Measurements from ENCODE around the gene LRFN2. TPM values are rescaled to one million over a fixed set of nuclear protein-coding genes. Genes with fewer than 3 reads are reported as not detected.
A peak's percentile ranks its signal among the peaks of the same experiment; 100 is the strongest.

Gene LRFN2
- total RNA-seq, 1 experiment from 2014 or later = not detected

GRCh38 chr6:40379811-40380210, 207.4 kb downstream of the LRFN2 start:
- DNase-seq (ENCODE audit: low read depth) = no peak

- DNase-seq (ENCODE audit: low read depth) = no peak
These were observed 208.5 kb downstream of the LRFN2 start for GRCh38 chr6:40378725-40379074.

- DNase-seq (ENCODE audit: low read depth) = no peak
These were observed 209.0 kb downstream of the LRFN2 start for GRCh38 chr6:40378071-40378724.

- DNase-seq (ENCODE audit: low read depth) = no peak
These were observed 209.9 kb downstream of the LRFN2 start for GRCh38 chr6:40377173-40377806.

GRCh38 chr6:40376113-40376650, 211.0 kb downstream of the LRFN2 start:
- no peak for DNase-seq (ENCODE audit: low read depth)

GRCh38 chr6:40373267-40373666, 213.9 kb downstream of the LRFN2 start:
- no peak for DNase-seq (ENCODE audit: low read depth)

- DNase-seq (ENCODE audit: low read depth) = no peak
These were observed 215.5 kb downstream of the LRFN2 start for GRCh38 chr6:40371621-40372020.

- no peak for DNase-seq (ENCODE audit: low read depth)
These were observed 216.1 kb downstream of the LRFN2 start for GRCh38 chr6:40371095-40371494.

- DNase-seq (ENCODE audit: low read depth) = no peak
These were observed 217.3 kb downstream of the LRFN2 start for GRCh38 chr6:40369891-40370290.

GRCh38 chr6:40369042-40369441, 218.1 kb downstream of the LRFN2 start:
- DNase-seq (ENCODE audit: low read depth) = no peak

- no peak for DNase-seq (ENCODE audit: low read depth)
These were observed 224.3 kb downstream of the LRFN2 start for GRCh38 chr6:40362859-40363258.

- DNase-seq (ENCODE audit: low read depth) = no peak
These were observed 227.4 kb downstream of the LRFN2 start for GRCh38 chr6:40359808-40360207.

GRCh38 chr6:40358473-40359460, 228.4 kb downstream of the LRFN2 start:
- no peak for DNase-seq (ENCODE audit: low read depth)

GRCh38 chr6:40356242-40356910, 230.8 kb downstream of the LRFN2 start:
- DNase-seq (ENCODE audit: low read depth) = peak; percentile 78

GRCh38 chr6:40355532-40355931, 231.6 kb downstream of the LRFN2 start:
- no peak for DNase-seq (ENCODE audit: low read depth)

- no peak for DNase-seq (ENCODE audit: low read depth)
These were observed 232.1 kb downstream of the LRFN2 start for GRCh38 chr6:40355066-40355465.

GRCh38 chr6:40353967-40354452, 233.2 kb downstream of the LRFN2 start:
- no peak for DNase-seq (ENCODE audit: low read depth)

- no peak for DNase-seq (ENCODE audit: low read depth)
These were observed 233.8 kb downstream of the LRFN2 start for GRCh38 chr6:40353197-40353966.

- DNase-seq (ENCODE audit: low read depth) = peak; percentile 85
These were observed 234.5 kb downstream of the LRFN2 start for GRCh38 chr6:40352527-40353170.

- peak; percentile 70 for DNase-seq (ENCODE audit: low read depth)
These were observed 235.2 kb downstream of the LRFN2 start for GRCh38 chr6:40352006-40352405.

Measured in M059J (cell line).